GM19043 (cell line): ENCODE results near the gene CARD18.

Experiments used
- ATAC-seq: cut with Tn5 transposase; IDR thresholded peaks from one replicate; pipeline ENCODE4 v1.9.1; 2021; ENCODE audit warnings: low read depth; ENCODE audit not compliant: unreplicated experiment

CARD18 gene

DNA sequence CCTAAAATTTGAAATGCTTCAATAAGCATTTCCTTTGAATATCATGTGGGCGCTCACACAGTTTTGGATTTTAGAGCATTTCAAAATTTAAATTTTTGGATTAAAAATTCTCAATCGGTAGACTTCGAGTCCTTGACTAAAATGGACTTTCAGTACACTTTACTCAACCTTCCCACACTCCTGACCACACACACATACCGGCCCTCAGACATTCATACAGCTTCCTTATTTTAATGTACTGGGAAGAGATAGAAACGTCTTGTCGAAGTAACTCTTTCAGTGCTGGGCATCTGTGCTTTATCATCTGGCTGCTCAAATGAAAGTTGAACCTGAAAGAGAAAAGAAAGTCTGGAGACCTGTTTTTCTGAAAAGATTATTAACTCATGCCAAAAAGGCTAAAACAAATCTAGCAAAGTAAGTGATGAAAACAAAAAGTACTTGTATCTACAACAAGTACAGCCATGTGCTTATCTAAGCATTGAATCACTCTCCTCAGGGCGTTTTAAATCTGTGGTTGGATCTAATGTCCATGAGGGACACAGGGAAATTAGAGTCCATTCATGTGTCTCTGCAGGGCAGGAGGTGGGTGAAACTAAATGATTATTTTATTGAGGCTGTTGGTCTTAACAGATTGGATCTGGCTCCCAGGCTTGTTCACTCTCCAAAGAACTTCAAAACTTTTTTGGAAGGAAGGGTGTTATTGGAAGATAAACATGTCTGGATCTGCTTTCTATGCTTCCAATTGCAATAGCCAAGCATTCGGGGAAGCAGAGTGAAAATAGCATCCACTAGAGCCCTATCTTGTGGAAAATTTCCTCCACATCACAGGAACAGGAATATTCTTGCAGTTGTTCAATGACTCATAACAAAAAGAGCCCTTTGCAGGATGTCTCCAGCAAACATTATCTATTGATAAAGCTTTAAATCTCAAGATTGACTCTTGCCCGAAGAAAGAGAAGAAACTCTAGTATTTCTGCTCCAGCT, 47.0 kb downstream of the CARD18 start:
- no peak for ATAC-seq
